HG03378 (cell line): Measurements from ENCODE around the gene NPFFR1.

Experiments
- ATAC-seq: cut with Tn5 transposase; IDR thresholded peaks from one replicate; pipeline ENCODE4 v1.9.1; 2021; ENCODE audit warnings: mild to moderate bottlenecking, moderate library complexity; ENCODE audit not compliant: unreplicated experiment

NPFFR1 gene

DNA sequence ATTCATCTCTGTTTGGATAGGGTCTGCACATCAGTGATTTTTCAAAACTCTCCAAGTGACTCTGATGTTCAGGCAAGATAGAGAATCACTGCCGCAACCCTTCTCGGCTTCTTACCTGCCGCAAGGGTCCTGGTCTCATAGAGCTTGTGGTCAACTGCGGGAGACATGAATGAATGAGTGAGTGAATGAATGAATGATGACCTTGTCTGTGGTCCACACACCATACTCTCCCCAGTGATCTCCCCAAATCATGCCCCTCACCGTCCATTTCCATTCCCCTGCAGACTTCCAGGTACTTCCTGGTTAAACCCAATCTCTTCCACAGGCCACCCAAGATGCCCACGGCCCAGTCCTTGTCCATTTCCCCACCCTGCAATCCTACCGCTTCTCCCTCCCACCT lies 5.9 kb upstream of the NPFFR1 start:
- ATAC-seq: no peak

DNA sequence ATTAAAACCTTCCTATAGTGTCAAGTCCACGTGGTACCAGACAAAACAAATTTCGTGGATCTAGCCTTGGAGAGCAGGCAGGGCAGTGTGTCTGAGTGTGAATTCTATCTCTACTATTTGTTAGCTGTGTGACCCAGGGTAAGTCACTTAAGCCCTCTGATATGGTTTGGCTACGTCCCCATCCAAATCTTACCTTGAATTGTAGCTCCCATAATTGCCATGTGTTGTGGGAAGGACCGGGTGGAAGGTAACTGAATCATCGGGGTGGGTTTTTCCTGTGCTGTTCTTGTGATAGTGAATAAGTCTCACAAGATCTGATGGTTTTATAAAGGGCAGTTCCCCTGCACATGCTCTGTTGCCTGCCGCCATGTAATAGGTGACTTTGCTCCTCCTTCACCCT lies 2.8 kb upstream of the NPFFR1 start:
- no peak for ATAC-seq

DNA sequence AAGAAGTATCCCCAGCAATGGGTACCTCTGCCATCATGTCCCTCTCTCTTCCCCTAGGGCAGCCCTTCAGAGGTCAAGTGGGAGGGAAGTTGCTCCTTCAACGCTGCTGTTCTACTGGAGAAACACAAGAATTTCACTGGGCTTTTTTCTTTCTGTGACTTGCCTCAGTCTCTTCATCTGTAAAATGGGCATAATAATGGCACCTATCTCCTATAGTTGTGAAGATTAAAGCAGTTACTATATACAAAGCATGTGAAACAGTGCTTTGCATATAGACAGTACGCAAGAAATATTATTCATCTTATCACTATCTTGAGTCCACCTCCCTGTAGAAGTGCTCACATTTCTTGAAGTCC lies 1.6 kb upstream of the NPFFR1 start:
- no peak for ATAC-seq

DNA sequence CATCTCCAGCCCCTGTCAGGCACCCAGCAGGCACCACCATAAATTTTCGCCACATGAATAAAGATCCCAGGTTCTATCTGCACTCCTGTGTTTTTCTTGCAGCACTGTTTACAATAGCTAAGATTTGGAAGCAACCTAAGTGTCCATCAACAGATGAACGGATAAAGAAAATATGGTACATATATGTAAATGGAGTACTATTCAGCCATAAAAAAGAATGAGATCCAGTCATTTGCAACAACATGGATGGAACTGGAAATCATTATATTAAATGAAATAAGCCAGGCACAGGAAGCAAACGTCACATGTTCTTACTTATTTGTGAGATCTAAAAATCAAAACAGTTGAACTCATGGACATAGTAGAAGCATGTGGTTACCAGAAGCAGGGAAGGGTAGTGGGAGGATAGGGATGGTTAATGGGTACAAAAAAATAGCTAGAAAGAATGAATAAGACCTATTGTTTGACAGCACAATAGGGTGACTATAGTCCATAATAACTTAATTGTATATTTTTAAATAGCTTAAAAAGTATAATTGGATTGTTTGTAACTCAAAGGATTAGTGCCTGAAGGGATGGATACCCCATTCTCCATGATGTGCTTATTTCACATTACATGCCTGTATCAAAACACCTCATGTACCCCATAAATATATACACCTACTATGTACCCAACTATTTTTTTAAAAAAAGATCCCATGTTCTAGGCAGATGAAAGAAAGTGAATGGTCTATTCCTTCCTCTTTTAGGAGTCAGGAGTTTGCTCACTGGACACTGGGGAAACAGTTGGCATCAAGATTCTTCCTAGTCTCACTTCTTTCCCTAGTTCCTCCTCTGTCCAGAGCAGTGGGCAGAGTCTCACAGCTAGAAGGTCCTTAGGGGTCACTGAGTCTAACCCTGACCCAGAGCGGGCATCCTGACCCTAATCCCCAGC lies 1.0 kb upstream of the NPFFR1 start:
- ATAC-seq: no peak

DNA sequence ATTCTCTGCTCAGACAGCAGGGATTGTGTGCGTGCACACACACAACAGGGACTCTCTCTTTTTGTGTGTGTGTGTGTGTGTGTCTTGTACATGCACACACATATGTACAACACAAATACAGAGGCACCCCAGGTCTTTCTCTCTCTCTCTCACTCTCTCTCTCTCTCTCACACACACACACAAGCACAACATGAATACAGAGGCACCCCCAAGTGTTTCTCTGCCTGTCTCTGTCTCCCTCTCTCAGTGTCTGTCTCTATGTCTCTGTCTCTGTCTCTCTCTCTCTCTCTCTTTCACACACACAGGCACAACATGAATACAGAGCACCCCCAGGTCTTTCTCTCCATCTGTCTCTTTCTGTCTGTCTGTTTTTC lies 746 bp downstream of the NPFFR1 start:
- no peak for ATAC-seq

DNA sequence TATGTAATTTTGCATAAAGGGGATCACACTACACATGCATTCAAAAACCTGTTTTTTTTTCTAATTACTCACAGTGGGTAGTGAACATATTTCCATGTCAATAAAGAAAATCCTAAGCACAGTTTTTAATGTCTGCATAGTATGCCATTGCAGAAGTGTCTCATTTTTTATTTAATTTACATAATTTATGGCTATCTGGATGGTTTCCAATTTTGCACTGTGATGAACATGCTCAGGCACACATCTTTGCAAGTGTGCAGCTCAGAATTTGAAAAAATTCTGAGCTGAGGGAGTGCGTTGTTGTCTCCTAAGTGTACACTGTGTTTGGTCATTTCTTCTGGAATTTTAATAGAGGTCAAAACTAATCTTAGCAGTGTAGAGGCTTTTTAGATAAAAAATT lies 2.2 kb downstream of the NPFFR1 start:
- no peak for ATAC-seq

DNA sequence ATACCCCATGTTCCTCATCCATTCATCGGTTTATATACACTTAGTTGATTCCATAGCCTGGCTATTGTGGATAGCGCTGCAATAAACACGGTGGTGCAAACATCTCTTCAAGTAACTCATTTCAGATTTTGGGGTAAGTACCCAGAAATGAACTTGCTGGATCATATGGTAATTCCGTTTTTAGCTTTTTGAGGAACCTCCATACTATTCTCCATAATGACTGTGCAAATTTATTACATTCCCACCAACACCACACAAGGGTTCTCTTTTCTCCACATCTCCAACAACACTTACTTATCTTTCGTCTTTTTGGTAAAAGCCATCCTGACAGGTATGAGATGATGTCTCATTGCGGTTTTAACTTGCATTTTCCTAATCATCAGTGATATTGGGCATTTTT lies 3.7 kb downstream of the NPFFR1 start:
- no peak for ATAC-seq

DNA sequence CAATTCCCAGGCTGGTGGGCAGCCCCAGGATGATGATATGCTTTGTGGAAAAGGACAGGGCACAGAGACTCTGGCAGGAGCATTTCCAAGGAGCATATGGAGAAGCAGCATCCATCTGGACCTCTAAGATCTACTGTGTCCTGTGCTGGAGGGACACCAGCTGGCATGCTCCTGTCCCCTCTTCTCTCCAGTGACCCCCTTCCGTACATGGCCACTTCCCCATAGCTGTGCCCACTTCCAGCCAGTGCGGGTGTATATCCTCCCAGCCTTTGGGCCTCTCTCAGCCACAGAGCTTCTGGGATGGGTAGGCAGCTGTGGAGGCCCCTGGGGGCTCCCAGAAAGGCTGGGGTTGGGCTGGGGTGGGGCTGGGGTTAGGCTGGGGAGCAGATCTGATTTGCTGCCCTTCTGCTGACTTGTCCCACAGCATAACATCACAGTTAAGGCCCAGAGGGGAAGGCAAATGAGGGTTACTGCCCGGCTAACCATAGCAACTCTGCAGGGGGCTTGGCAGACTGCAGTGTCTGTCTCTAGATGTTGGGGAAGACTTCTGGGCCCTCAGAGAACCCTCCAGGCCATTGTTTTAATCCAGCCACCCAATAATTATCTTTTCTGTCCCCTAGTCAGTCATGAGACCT lies 6.3 kb downstream of the NPFFR1 start:
- no peak for ATAC-seq

DNA sequence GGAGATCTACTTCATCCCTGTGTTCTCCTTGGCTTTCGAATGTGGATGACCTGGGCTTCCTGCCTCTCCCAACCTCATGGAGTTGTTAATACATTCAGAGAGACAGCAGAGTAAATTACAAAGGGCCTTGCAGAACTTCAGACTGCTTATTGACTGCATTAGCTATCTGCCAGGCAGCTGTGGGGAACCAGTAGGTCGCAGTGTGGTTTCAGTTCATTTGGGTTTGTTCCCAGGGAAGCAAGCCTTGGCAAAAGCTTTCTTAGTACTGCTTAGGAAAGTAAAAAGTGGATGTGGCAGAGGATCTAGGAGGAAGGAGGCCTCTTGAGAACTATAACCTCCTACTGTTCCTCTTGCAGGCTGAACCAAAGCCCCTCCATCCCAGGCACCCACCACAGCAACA lies 9.2 kb downstream of the NPFFR1 start:
- no peak for ATAC-seq

DNA sequence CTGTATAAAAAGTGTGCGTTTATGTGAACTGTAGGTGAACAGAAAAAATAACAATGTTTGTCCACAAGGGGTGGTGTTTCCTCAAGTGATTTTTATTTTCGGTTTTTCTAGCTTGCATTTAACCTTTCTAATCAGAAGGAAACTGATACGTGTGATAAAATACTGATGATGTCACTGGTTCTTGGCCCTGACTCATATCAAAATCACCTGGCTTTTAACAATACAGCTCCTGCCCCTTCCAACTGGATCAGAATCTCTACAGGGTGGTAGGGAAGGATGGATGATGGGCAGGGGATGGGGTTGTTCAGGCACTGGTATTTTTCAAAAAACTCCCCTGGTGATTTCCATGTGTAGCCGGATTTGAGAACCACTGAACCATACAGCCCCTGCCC lies 10.9 kb downstream of the NPFFR1 start:
- ATAC-seq: no peak

DNA sequence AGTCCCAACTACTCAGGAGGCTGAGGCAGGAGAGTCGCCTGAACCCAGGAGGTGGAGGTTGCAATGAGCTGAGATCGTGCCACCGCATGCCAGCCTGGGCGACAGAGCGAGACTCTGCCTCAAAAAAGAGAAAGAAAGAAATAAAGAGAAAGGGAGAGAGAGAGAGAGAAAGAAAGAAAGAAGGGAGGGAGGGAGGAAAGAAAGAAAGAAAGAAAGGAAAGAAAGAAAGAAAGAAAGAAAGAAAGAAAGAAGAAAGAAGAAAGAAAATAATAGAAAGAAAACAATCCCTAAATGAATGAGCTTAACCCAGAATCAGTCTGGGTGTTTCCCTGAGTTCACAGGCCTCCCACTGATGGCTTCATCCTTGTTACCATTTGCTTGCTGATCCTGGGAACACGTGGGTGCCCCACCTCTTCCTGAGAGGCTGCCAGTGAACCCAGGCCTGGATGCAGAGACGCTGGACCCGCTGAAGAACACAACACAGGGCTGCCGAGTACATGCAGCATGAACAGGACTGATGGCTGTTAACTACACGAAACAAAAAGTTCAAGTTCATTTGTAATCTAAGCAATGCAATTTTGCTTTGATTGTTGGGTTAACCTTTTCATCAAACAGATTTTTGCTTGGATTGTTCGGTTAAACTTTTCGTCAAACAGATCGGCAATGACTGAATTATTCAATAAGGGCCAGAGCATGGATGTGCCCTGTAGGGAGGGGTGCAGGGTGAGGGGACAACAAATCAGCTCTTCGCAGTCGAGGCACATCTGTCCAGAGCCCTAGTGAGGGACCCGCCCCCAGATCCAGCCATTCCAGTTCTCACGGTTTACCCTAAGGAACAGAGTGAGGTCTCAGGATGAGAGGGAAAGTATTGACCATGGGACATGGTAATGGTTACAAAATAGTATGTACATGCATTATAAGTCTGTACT lies 11.5 kb downstream of the NPFFR1 start:
- no peak for ATAC-seq

DNA sequence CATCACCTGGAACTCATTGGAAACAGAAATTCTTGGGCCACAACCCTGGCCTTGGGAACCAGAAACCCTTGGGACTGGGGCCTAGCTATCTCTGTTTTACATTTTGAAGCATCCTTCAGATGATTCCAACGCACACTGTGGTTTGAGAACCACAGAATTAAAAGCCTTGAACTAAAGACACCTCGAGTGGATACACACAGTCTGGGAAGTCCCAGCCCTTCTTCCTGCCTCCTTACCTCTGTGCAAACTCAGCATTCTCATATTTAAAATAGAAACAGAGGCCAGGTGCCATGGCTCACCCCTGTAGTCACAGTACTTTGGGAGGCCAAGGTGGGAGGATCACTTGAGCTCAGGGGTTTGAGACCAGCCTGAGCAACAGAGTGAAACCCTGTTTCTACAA lies 12.9 kb downstream of the NPFFR1 start:
- ATAC-seq: no peak

DNA sequence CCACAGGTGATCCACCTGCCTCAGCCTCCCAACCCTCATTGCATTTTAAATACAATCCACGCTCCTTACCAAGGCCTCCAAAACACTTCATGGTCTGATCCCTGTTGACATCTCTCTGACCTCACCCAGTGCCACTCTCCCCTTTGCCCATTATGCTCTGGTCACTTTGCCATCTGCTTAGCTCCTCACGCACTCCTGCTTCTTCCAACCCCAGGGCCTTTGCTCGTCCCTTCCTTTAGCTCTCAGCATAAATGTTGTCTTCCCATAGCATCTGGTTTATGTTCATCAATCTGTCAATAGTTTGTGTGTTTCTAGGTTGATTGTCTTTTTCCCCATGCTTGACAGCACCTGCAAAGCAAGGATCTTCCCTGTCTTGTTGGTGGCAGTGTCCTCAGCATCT lies 14.1 kb downstream of the NPFFR1 start:
- no peak for ATAC-seq

DNA sequence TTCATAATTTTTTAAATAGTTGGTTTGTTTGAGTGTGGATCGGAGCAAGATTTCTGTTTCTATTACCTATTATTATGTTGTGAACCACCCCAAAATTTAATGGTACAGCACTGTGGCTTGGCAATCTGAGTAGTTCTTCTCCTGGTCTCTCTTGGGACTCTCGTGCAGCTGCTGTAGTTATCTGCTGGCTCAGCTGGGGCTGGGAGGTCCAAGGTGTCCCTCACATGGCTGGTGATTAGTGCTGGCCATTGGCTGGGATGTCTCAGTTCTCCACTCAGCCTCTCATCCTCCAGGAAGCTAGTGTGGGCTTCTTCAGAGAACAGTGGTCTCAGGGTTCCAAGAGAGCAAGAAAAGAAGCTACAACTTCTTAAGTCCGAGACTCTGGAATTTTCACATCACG lies 15.4 kb downstream of the NPFFR1 start:
- ATAC-seq: no peak

DNA sequence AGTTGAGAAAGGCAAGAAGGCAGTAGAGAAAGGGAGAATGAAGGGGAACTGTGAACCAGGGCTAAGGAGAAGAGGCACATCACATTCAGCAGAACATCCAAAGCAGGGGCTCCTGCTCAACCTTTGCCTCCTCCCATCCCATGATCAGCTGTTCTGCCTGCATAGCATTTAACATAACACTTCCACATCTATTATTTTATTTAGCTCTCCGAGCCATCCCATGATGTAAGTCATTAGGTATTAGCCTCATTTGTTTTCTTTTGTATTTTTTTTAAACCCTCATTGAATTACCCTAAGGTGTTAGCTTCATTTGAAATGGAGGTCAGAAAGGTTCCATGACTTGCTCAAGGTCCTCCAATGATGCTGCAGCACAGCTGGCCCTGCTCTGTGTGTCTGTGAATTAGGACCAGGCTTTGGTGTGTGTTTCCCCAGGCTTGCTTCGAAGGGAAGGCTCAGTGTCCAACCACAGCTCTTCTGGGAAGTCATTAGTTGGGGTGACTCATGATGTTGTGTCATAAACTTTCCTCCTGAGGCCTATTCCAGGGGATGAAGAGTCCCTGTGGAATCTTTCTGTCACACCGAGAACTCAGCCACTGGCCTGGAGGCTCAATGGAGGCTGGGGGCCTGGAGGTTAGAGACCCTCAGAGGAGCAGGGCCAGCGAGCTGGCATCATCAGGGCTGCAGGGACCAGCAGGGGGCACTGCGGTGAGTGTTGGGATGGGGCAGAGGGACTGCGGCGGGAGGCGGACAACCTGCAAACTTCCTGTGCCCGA lies 16.5 kb downstream of the NPFFR1 start:
- no peak for ATAC-seq

DNA sequence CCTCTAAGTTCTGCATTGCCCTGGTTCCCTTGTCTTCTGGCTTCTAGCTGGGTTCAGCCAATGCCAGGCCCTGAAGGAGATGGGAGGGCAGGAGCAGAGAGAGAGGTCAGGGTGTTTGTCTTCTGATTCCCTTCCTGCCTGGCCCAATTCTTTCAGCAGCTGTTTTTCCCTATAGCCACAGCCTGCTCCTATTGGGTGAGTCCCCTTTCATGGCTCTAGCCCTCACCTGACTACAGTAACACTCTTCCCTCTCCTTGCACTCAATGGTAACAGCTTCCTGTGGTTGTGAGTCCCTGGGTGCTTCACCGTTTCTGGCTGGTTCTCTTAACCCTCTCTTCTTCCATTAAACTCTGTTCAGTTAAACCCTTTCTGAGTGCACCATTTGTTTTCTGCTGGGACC lies 17.1 kb downstream of the NPFFR1 start:
- ATAC-seq: no peak

DNA sequence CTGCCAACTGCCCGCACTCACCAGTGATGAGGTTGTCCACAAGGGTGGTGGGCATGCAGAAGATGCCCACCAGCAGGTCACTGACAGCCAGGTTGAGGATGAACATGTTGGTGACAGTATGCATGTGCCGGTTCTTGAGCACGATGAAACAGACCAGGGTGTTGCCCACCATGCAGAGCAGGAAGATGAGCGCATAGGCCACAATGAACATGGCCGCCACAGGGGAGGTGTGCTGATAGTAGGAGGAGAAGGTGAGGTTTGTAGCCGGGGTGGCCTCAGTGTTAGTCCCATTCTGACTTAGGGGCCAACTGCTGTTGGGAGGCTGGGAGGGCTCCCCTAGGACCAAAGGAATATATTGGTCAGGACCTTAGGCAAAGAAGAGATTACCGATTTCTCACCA lies 17.7 kb downstream of the NPFFR1 start:
- no peak for ATAC-seq

DNA sequence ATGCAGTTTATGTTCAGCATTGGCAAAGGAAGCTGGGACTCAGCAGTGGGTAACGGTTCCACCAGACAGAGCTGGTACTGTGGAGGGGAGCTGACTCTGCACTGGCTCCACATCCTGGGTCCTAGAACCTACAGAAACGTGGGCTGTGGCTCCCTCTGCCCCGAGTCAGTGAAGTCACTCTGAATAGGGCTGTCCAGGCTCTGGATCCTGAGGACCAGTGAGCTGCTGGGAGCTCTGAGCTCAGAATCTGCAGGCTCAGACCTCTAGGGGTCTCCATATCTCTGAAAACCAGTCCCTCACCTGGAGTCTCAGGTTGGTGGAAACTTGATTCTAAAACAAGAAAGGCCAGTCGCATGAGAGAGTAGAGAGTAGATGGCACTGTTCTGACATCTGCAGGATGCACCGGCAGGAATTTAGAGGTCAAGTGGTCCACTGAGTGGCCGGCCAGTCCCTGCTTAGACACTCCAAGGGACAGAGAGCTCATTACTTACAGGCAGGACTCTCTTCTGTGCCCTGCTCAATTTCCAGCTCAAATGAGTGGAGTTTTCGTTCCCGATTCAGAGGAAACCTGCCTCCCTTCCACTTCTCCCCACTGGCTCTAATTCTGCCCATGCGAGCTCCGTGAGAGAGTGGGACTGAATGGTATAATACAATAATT lies 18.6 kb downstream of the NPFFR1 start:
- no peak for ATAC-seq

DNA sequence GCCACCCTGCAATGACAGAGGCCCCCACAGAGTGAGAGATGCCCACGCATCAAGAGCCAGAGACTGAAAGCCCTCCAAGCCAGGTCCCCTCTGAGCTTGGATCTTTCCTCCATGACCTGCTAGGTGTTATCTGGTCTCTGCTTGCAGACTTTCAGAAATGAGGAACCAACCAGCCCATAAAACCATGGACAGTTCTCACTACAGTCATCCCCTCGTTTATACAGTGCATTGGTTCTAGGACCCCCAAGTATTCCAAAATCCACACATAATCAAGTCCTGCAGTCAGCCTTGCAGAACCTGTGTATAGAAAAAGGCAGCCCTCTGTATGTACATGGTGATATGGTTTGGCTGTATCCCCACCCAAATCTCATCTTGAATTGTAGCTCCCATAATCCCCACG lies 23.1 kb downstream of the NPFFR1 start:
- ATAC-seq: no peak

DNA sequence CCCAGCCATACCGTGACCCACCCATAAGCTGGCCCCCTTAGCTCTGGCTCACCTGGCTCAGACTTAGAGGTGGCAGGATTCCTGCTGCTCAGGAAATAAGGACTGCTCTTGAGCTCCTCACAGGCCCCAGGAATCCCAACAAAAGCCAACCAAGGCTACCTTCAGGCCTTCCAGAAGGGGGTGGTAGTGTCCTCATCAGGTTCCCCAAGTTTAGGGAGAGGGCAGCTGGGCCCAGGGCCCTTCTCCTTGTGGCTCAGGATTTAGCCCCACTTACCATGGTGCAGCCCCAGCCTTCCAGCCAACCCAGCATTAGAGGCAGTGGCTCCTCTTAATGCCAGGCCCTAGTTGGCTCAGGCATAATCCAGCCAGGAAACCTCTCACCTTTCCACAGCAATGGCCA lies 23.5 kb downstream of the NPFFR1 start:
- no peak for ATAC-seq
